Keratinocyte (primary cell): ENCODE data around the gene OVOL3. TPM values are rescaled to one million over a fixed set of nuclear protein-coding genes. Genes with fewer than 3 reads are reported as not detected.

Experiments used
- DNase-seq: peaks from one replicate; pipeline ENCODE4 v3.0.0-alpha.2; 2011; ENCODE audit warnings: low read depth, missing footprints, low spot score
- FAIRE-seq: peaks from 2 replicates; lab custom pipeline; 2011; peaks lifted over from hg19 to GRCh38; lab: Jason Lieb, UNC
- H2AFZ ChIP-seq: 2 replicates; pipeline ENCODE4 v1.6.0; 2012; ENCODE audit warnings: low read length, control low read depth, inconsistent platforms; ENCODE audit not compliant: control insufficient read depth
- H3K27ac ChIP-seq: 2 replicates; pipeline ENCODE4 v1.5.1; 2011; ENCODE audit warnings: low read length; ENCODE audit not compliant: control insufficient read depth, insufficient read depth
- H3K27me3 ChIP-seq: 3 replicates; pipeline ENCODE4 v1.6.0; 2011; ENCODE audit warnings: low read length; ENCODE audit not compliant: control insufficient read depth, insufficient read depth; ENCODE audit errors: extremely low read depth
- H3K36me3 ChIP-seq, 2 experiments: 2 replicates in 1 of 2; 3 replicates in 1 of 2; pipeline ENCODE4 v1.5.1; 2011; ENCODE audit warnings: low read length in 2 of 2, mild to moderate bottlenecking in 1 of 2; ENCODE audit not compliant: control insufficient read depth in 2 of 2, insufficient read depth in 2 of 2; ENCODE audit errors: extremely low read depth in 1 of 2
- H3K4me1 ChIP-seq: 3 replicates; pipeline ENCODE4 v1.5.1; 2011; ENCODE audit warnings: low read length; ENCODE audit not compliant: control insufficient read depth, insufficient read depth; ENCODE audit errors: extremely low read depth
- H3K4me2 ChIP-seq: 3 replicates; pipeline ENCODE4 v1.6.0; 2011; ENCODE audit warnings: low read depth, low read length; ENCODE audit not compliant: control insufficient read depth, insufficient read depth; ENCODE audit errors: extremely low read depth
- H3K4me3 ChIP-seq, 3 experiments: fragments of 200-600 bp in 1 of 3; sonication (generic) in 1 of 3; 2 replicates in 2 of 3; 3 replicates in 1 of 3; pipeline ENCODE4 v1.5.1; 2011 to 2016; ENCODE audit warnings: low read length in 3 of 3, mild to moderate bottlenecking in 3 of 3, control low read depth in 2 of 3, inconsistent platforms in 1 of 3, low read depth in 1 of 3, mixed read lengths in 1 of 3, mixed run types in 1 of 3, moderate library complexity in 1 of 3; ENCODE audit not compliant: control insufficient read depth in 2 of 3, insufficient read depth in 2 of 3; ENCODE audit errors: extremely low read depth in 1 of 3
- H3K79me2 ChIP-seq: 2 replicates; pipeline ENCODE4 v1.6.0; 2012; ENCODE audit warnings: low read length; ENCODE audit not compliant: control insufficient read depth, insufficient read depth
- H3K9ac ChIP-seq: 3 replicates; pipeline ENCODE4 v1.6.0; 2011; ENCODE audit warnings: low read length; ENCODE audit not compliant: control insufficient read depth, insufficient read depth; ENCODE audit errors: extremely low read depth
- H3K9me1 ChIP-seq: 3 replicates; pipeline ENCODE4 v1.6.0; 2011; ENCODE audit warnings: low read length; ENCODE audit not compliant: control insufficient read depth, insufficient read depth; ENCODE audit errors: extremely low read depth
- H3K9me3 ChIP-seq: 2 replicates; pipeline ENCODE4 v1.5.1; 2012; ENCODE audit warnings: low read depth, low read length; ENCODE audit not compliant: control insufficient read depth
- H4K20me1 ChIP-seq: 3 replicates; pipeline ENCODE4 v1.6.0; 2011; ENCODE audit warnings: low read length; ENCODE audit not compliant: control insufficient read depth, insufficient read depth; ENCODE audit errors: extremely low read depth
- CTCF ChIP-seq, 3 experiments: IDR thresholded peaks in 1 of 3; conservative IDR thresholded peaks in 1 of 3; optimal IDR thresholded peaks in 1 of 3; 2 replicates in 2 of 3; 3 replicates in 1 of 3; pipeline versions ENCODE3 to v1.5.1; 2011; ENCODE audit warnings: low read length in 3 of 3, mild to moderate bottlenecking in 3 of 3, moderate library complexity in 2 of 3, control low read depth in 1 of 3, inconsistent platforms in 1 of 3; ENCODE audit not compliant: insufficient read depth in 2 of 3; ENCODE audit errors: extremely low read depth in 1 of 3
- EZH2 ChIP-seq: IDR thresholded peaks from one replicate; pipeline ENCODE4 v1.6.1; 2012; ENCODE audit warnings: inconsistent platforms, mild to moderate bottlenecking, low read length, moderate library complexity
- dilution Hi-C: fragments of 300-500 bp; cut with MboI; formaldehyde crosslinking; loops from one replicate; pipeline ENCODE4 v1.7.0; 2020; ENCODE audit warnings: low sequenced_read_pairs; ENCODE audit not compliant: extremely low pct_ligation_motif_present
- polyA plus RNA-seq, 5 experiments: library from polyadenylated mRNA; depleted of rRNA in 3 of 5; stranded (reverse) in 3 of 5; stranded (forward) in 1 of 5; unstranded in 1 of 5; fragments of >200 nt; gene quantifications; 1 replicate in 1 of 5; 2 replicates in 3 of 5; 3 replicates in 1 of 5; pipeline versions ENCODE4 v1.2.1 to v1.2.3, GENCODE V29; 2011 to 2012; ENCODE audit warnings: missing spikeins in 2 of 5, low read depth in 1 of 5, low replicate concordance in 1 of 5

OVOL3 gene
- polyA plus RNA-seq, 1 donor (not counting 4 experiments of a cell fraction or from before 2014, with no cell fraction given) = not detected

GRCh38 chr19:36113425-36113824 lies 2.5 kb downstream of the OVOL3 start:
- dilution Hi-C loops = no loop called here
- Histone ChIP-seq H3K9ac (peak overlapping the region; percentile 93), H3K27ac (no peak overlapping the region), H3K4me1 (peaks cover 10% of the 10 kb centered on the region), H3K9me1 (no peaks in the 10 kb centered on the region), H3K4me3 (peak overlapping the region; percentile 83 to 97 (median 94)), H3K9me3 (no peaks in the 10 kb centered on the region), H4K20me1 (peaks cover 3% of the 10 kb centered on the region), H3K79me2 (peaks cover 19% of the 10 kb centered on the region), H3K36me3 (peaks cover 13 to 16% of the 10 kb centered on the region in 2 experiments), H3K4me2 (peak overlapping the region; percentile 97), H2AFZ (no peak overlapping the region), H3K27me3 (no peaks in the 10 kb centered on the region)
- no peak for DNase-seq
- TF ChIP-seq CTCF (optimal IDR thresholded peaks at IDR 0.05 in 1 of 3, IDR thresholded peaks at IDR 0.05 in 1 of 3, conservative IDR thresholded peaks at IDR 0.05 in 1 of 3; ENCODE audit: extremely low read depth in 1 of 3, insufficient read depth in 2 of 3, low read length in 3 of 3) (no peak), EZH2 (no peak)
- FAIRE-seq = no peak

DNA sequence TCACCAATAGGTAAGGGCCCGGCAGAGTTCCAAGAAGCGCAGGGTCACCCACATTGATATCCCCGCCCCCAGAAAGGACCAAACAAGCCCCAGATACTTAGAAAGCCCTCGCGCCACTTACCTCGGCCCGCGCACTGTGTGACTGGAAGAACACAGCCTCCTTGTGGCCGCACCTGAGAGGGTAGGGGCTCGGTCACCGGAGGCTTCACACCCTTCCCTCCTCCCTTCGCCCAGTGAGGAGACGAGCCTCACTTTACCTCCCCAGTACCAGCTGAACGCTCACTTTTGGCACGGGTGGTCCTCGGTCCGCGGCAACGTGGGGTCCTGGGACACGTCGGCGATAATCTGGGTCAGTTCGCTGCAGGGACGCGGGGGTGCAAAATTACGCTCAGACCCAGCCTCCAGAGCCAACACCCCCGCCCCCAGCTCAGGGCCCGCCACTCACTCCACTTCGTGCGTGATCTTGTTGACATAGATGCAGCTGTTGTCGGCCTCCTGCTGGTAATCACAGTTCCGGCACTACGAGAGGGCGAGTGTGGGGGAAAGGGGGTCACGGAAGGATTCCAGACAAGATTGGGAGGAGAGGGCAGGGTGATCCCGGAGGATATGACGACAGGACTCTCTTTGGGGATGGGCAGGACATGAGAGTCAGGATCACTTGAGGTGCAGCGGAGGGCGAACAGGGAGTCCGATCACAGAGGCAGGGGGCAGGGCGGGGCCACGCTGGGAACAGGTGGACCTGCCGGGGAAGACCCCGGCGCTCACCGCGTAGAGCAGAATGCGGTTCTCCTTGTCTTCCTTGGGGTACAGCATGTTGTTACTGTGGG lies 3.2 kb downstream of the OVOL3 start:
- Histone ChIP-seq H2AFZ (peak overlapping the region; percentile 91), H3K9ac (peak overlapping the region; percentile 93), H3K27me3 (no peaks in the 10 kb centered on the region), H3K4me2 (peak overlapping the region; percentile 97), H3K9me1 (no peaks in the 10 kb centered on the region), H3K4me1 (peaks cover 10% of the 10 kb centered on the region), H4K20me1 (peaks cover 3% of the 10 kb centered on the region), H3K36me3 (peaks cover 13 to 18% of the 10 kb centered on the region in 2 experiments), H3K4me3 (peak overlapping the region; percentile 83 to 97 (median 94)), H3K9me3 (no peaks in the 10 kb centered on the region), H3K27ac (peak overlapping the region; percentile 90), H3K79me2 (peaks cover 19% of the 10 kb centered on the region)
- FAIRE-seq (no peak), DNase-seq (no peak)
- dilution Hi-C loops = no loop called here
- peak; percentile 28 to 50 (median 42) for TF ChIP-seq CTCF (optimal IDR thresholded peaks at IDR 0.05 in 1 of 3, IDR thresholded peaks at IDR 0.05 in 1 of 3, conservative IDR thresholded peaks at IDR 0.05 in 1 of 3; ENCODE audit: extremely low read depth in 1 of 3, insufficient read depth in 2 of 3, low read length in 3 of 3)
- no peak for TF ChIP-seq EZH2
